Measurements from ENCODE around the gene TOMM7. TPM values are rescaled to one million over a fixed set of nuclear protein-coding genes. Genes with fewer than 3 reads are reported as not detected.
"Not testable (repeated sequence)": the region's sequence is repeated elsewhere in the genome, so short reads cannot be mapped to it uniquely, and the experiment has no call there.

The TOMM7 gene
- total RNA-seq, 1 donor from 2014 or later, result 563 TPM

DNA sequence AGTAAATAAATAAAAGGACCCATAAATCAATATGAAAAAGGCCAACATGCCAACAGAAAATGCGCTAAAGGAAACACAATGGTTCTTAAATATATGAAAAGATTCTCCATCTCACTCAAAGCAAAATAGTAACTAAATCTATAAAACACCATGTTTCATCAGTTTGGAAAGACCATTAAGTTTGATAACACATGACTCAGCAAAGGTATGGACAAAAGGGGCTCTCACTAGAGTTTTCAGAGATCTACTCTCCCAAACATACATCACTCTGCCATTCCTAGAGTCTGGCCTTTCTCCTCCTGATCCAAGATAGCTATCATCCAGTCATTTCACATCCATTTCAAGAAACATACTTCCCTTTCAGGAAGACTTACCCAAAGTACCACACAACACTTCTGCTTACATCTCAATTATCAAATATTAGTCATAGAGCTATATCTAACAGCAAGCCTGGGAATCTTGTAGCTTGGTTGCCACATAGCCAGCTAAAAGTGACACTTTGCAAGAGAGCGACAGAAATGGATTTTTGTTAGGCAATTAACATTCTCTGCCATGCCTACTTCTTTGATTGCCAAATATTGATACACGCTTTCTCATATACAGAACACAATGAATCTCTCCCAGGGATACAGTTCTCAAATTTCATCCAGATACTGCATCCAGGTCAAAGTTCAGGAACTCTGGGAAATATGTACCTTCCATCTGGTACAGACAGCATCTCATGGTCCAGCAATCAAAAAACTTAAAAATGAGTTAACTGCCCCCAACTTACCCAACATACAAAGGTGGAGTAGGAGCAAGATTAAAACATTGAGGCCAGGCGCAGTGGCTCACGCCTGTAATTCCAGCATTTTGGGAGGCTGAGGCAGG, 28.8 kb downstream of the TOMM7 start:
- no peak for DNase-seq
- intact Hi-C loops (cut with micrococcal nuclease), result no loop called here
- ATAC-seq, result no peak

DNA sequence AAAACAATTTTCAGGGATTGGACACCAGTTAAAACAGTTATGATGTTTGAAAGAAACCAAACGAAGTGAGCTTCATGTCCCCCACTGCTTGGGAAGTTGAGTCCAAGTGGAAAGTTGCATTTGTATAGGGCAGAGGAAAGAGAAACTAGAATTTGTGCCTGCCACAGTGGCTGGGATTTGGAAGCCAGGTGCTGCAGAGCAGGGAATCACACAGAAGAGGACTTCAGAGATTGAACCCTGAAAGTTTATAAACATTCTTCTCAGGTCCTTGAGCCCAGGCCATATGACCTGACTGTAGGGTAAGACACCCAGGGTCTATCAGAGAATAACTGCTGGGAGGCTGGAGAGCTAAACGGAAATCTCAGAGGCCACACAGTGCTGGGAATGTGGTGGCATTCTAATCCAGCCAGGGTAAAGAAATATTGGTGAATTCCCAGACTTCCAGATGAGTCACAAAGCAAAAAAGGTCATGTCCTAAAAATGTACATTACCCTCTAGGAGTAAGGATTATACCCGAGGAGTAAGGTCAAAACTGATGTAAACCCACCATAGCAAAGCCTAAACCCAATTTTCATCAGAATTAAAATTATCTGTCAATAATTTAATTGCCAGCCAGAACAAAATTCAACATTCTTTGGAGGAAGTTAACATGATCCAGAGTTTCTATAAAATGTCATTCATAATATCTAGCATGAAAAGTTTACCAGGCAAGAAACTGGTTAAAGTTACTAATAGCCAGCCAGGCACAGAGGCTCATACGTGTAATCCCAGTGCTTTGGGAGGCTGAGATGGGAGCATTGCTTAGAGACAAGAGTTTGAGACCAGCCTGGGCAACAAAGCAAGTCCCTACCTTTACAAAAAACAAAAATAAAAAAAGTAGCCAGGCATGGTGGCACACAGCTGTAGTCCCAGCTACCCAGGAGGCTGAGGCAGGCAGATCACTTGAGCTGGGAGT, 31.2 kb downstream of the TOMM7 start:
- DNase-seq, result no peak
- ATAC-seq, result no peak
- intact Hi-C loops (cut with micrococcal nuclease), result no loop called here

DNA sequence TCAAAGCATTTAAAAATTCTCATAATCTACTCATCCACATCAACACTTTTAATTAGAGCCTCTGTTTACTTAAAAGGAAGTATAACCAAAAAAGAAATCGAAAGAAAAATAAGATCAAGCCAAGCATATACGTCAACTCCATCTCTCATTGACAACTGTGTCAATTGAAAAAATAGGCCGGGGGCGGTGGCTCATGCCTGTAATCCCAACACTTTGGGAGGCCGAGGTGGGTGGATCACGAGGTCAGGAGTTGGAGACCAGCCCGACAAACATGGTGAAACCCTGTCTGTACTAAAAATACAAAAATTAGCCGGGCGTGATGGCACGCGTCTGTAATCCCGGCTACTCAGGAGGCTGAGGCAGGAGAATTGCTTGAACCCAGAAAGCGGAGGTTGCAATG, 32.0 kb downstream of the TOMM7 start:
- not testable (repeated sequence) for DNase-seq, ATAC-seq

DNA sequence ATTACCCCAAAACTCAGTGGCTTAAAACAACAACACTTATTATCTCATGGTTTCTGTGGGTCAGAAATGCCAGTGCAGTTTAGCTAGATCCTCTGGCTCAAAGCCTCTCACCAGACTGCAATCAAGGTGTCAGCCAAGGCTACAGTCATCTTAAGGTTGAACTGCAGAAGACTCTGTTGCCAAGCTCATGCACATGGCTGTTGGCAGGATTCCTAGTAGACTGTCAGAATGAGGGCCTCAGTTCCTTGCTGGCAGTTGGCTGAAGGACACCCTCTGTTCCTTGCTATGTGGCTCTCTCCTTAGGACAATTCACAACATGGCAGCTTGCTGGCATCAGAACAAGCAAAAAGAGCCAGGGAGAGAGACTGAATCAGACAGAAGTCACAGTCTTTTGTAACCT, 34.7 kb downstream of the TOMM7 start:
- intact Hi-C loops (cut with micrococcal nuclease), result no loop called here
- DNase-seq (no peak), ATAC-seq (no peak)

More for the DNA sequence above, 32.0 kb downstream of the TOMM7 start:
- intact Hi-C loops (cut with micrococcal nuclease), result not testable (repeated sequence)

- ATAC-seq (no peak), DNase-seq (no peak)
- intact Hi-C loops (cut with micrococcal nuclease), result no loop called here
These were observed 36.2 kb downstream of the TOMM7 start for GRCh38 chr7:22786290-22786932.

DNA sequence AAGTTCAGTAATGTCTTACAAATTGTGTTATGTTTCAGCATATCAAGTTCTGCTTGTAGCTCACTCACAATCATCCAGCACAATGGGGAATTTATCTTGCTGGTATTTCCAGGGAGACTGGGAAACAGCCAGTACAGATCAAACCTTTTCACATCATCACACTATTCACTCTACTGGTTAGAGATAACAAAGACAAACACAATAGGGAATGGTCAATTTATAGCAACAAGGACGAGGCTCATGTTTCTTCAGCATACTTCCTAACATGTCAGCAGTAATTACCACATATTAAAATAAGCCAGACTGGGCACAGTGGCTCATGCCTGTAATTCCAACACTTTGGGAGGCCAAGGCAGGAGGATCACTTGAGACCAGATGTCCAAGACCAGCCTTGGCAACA, 38.3 kb downstream of the TOMM7 start:
- ATAC-seq (no peak), DNase-seq (no peak)
- intact Hi-C loops (cut with micrococcal nuclease), result no loop called here

GRCh38 chr7:22783421-22783820, 39.2 kb downstream of the TOMM7 start:
- intact Hi-C loops (cut with micrococcal nuclease), result loop anchor here (2.0 kb wide), 1 partner anchor 223 kb away; no protein-coding TSS in a partner anchor
- ATAC-seq (no peak), DNase-seq (no peak)

DNA sequence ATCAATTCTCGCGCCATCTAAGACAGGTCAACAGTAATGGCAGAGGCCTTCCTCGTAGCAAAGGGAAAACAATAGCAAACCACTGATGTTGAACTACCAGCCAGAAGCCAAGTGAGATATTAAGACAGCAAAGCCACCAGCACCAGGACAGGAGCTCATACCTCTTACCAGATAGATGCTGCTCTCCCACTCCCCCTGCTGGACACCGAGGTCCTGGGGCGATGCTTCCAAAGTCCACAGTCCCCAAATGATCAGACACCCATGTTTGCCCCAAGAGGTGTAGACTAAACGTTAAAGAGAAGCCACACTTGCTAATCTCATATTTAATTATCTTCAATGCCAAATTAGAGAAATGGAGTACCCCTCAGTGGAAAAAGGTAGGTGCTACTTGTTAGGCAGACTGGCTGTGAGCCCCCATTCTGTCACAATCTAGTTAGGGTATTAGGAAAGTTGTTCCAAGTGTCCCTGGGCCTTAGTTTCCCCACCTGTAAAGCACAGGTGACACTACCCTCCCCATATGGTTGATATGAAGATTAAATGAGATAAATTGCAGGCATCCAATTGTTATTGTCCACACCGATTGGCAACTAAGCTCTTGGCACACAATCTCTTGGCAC, 39.9 kb downstream of the TOMM7 start:
- ATAC-seq, result peak; percentile 72
- peak; percentile 76 for DNase-seq
- intact Hi-C loops (cut with micrococcal nuclease), result loop anchor here (2.0 kb wide), 1 partner anchor 222 kb away; no protein-coding TSS in a partner anchor

- peak; percentile 62 for ATAC-seq
- intact Hi-C loops (cut with micrococcal nuclease), result no loop called here
- no peak for DNase-seq
These were observed 41.4 kb downstream of the TOMM7 start for GRCh38 chr7:22781230-22781711.

DNA sequence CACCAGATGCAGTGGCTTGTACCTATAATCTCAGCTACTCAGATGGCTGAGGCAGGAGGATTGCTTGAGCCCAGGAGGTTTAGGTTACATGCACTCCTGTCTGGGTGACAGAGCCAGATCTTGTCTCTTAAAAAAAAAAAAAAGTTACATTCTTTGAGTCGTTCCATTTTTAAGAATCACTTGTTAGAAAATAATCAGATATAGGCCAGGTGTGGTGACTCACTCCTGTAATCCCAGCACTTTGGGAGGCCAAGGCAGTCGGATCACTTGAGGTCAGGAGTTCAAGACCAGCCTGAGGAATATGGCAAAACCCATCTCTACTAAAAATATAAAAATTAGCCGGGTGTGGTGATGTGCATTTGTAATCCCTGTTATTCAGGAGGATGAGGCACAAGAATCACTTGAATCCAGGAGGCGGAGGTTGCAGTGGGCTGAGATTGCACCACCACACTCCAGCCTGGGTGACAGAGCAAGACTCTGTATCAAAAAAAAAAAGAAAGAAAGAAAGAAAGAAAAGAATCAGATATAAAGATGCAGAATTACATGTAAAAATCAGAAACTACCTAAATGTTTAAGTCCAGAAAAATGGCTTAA, 42.8 kb downstream of the TOMM7 start:
- DNase-seq; ATAC-seq; intact Hi-C loops (cut with micrococcal nuclease): not testable (repeated sequence)

- ATAC-seq, result no peak
- intact Hi-C loops (cut with micrococcal nuclease), result no loop called here
- DNase-seq, result no peak
These were observed 45.7 kb downstream of the TOMM7 start for GRCh38 chr7:22776964-22777363.

- no peak for ATAC-seq
- DNase-seq, result no peak
- intact Hi-C loops (cut with micrococcal nuclease), result no loop called here
These were observed 49.8 kb downstream of the TOMM7 start for GRCh38 chr7:22772885-22773284.

- intact Hi-C loops (cut with micrococcal nuclease), result no loop called here
- DNase-seq, result no peak
- ATAC-seq, result no peak
These were observed 50.8 kb downstream of the TOMM7 start for GRCh38 chr7:22771872-22772228.

DNA sequence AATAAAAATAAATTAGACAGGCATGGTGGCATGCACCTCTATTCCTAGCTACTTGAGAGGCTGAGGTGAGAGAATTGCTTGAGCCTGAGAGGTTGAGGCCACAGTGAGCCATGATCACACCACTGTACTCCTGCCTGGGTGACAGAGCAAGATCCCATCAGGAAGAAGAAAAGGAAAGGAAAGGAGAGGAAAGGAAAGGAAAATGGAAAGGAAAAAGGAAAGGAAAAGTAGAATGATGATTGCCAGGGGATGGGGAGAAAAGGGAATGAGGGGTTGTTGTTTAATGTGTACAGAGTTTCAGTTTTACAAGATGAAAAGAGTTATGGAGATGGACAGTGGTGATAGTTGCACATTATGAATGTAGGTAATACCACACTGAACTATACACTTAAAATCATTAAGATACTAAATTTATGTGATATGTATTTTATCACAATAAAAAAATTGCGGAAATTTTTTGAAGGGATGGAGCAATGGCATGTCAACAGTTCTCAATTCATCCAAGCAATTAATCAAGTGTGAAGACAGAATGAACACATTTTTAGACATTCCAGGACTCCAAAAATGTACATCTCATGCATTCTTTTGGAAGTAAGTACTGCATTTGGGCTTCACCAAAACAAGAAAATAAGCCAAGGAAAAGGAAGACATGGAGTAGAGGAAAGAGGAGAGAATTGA, 51.3 kb downstream of the TOMM7 start:
- ATAC-seq, result no peak
- DNase-seq, result no peak
- intact Hi-C loops (cut with micrococcal nuclease), result no loop called here

GRCh38 chr7:22765609-22766008, 57.0 kb downstream of the TOMM7 start:
- intact Hi-C loops (cut with micrococcal nuclease), result no loop called here

More at GRCh38 chr7:22765609-22766008, 57.0 kb downstream of the TOMM7 start:
- DNase-seq, result no peak
- ATAC-seq, result no peak
